K562 (cell line): Measurements from ENCODE around the gene TMA16. TPM values are rescaled to one million over a fixed set of nuclear protein-coding genes. Genes with fewer than 3 reads are reported as not detected.

Experiments
- ATAC-seq: fragments of 200-7000 bp; cut with Tn5 transposase; 3 replicates; pipeline ENCODE4 v1.9.1; 2020; ENCODE audit warnings: moderate library complexity
- BruUV-seq: library from RNA; stranded (reverse); fragments of 400-500 nt; replicated peaks from 2 replicates; lab custom pipeline; 2021; lab: Mats Ljungman, UMichigan
- CTCF ChIA-PET: fragments of 300-600 bp; formaldehyde crosslinking; extraction: SDS; loops from one replicate; lab custom pipeline; 2021; ENCODE audit warnings: low intra/inter-chr PET ratio; lab: Yijun Ruan, JAX
- POLR2A ChIA-PET: fragments of 300-600, 350-650 bp; sonication (Branson Sonifier 250); formaldehyde crosslinking; extraction: SDS; loops from one replicate; lab custom pipeline; 2021; ENCODE audit warnings: antibody characterized with exemption, inconsistent platforms; lab: Yijun Ruan, JAX
- DNase-seq, 4 experiments: peaks; one replicate each; pipeline versions ENCODE4 v3.0.0 to v3.0.0-alpha.2; 2011 to 2018; ENCODE audit warnings: low spot score in 3 of 4, mixed read lengths in 3 of 4; ENCODE audit errors: extremely low read depth in 1 of 4
- FAIRE-seq: peaks from 2 replicates; lab custom pipeline; 2011; peaks lifted over from hg19 to GRCh38; lab: Jason Lieb, UNC
- H2AFZ ChIP-seq: 2 replicates; pipeline ENCODE4 v1.6.0; 2011; ENCODE audit warnings: low read depth, low read length, control low read depth, inconsistent platforms
- H3K27ac ChIP-seq: fragments of 200-600 bp; 3 replicates; pipeline ENCODE4 v1.8.0; 2011; ENCODE audit warnings: low read depth, mild to moderate bottlenecking, control low read depth, inconsistent platforms, low read length, moderate library complexity, mixed read lengths; ENCODE audit errors: extremely low read depth
- H3K27me3 ChIP-seq, 2 experiments: fragments of 300-600 bp in 1 of 2; 2 replicates in 1 of 2; 3 replicates in 1 of 2; pipeline versions ENCODE4 v1.6.0 to v1.8.0; 2011; ENCODE audit warnings: inconsistent platforms in 2 of 2, low read length in 2 of 2, mild to moderate bottlenecking in 1 of 2, mixed read lengths in 1 of 2, moderate library complexity in 1 of 2; ENCODE audit not compliant: control insufficient read depth in 2 of 2, insufficient read depth in 2 of 2
- H3K36me3 ChIP-seq: fragments of 300-600 bp; 3 replicates; pipeline ENCODE4 v1.8.0; 2011; ENCODE audit warnings: mild to moderate bottlenecking, low read length, inconsistent platforms; ENCODE audit not compliant: control insufficient read depth, insufficient read depth
- H3K4me1 ChIP-seq, 2 experiments: fragments of 200-600 bp in 1 of 2; replicated peaks in 1 of 2; 2 replicates in 1 of 2; 3 replicates in 1 of 2; pipeline versions ENCODE4 v1.5.1 to v1.8.0; 2011; ENCODE audit warnings: inconsistent platforms in 2 of 2, low read length in 2 of 2, mild to moderate bottlenecking in 1 of 2, mixed read lengths in 1 of 2, moderate library complexity in 1 of 2; ENCODE audit not compliant: control insufficient read depth in 2 of 2, insufficient read depth in 2 of 2
- H3K4me2 ChIP-seq: 2 replicates; pipeline ENCODE4 v1.6.1; 2011; ENCODE audit warnings: low read length, control low read depth, inconsistent platforms, mixed read lengths; ENCODE audit not compliant: insufficient read depth
- H3K4me3 ChIP-seq: fragments of 200-600 bp; sonication (generic), shearing (Covaris generic); 2 replicates; pipeline ENCODE4 v1.5.1; 2016; ENCODE audit warnings: control low read depth, inconsistent platforms
- H3K79me2 ChIP-seq: fragments of 200-600 bp; 3 replicates; pipeline ENCODE4 v1.8.0; 2011; ENCODE audit warnings: low read length, inconsistent platforms; ENCODE audit not compliant: control insufficient read depth, insufficient read depth
- H3K9ac ChIP-seq, 2 experiments: 2 replicates each; pipeline versions ENCODE4 v1.6.0 to v1.6.1; 2011; ENCODE audit warnings: low read depth in 2 of 2, low read length in 2 of 2, control low read depth in 1 of 2, inconsistent platforms in 1 of 2, mild to moderate bottlenecking in 1 of 2, mixed read lengths in 1 of 2; ENCODE audit not compliant: insufficient read depth in 1 of 2
- H3K9me1 ChIP-seq: one replicate; pipeline ENCODE4 v1.6.0; 2011; ENCODE audit warnings: inconsistent platforms, mild to moderate bottlenecking, low read length, moderate library complexity; ENCODE audit not compliant: control insufficient read depth, insufficient read depth
- H3K9me3 ChIP-seq: replicated peaks from 2 replicates; pipeline ENCODE4 v1.5.1; 2011; ENCODE audit warnings: low read depth, low read length, inconsistent platforms; ENCODE audit not compliant: control insufficient read depth, insufficient read depth
- H4K20me1 ChIP-seq: replicated peaks from 2 replicates; pipeline ENCODE4 v1.6.1; 2011; ENCODE audit warnings: low read length, inconsistent platforms, mixed read lengths; ENCODE audit not compliant: control insufficient read depth, insufficient read depth
- BACH1 ChIP-seq: fragments of 200-800 bp; sonication (Bioruptor generic); IDR thresholded peaks from 2 replicates; pipeline ENCODE4 v1.6.1; 2016; ENCODE audit warnings: missing genetic modification characterization, missing compliant biosample characterization
- GABPA ChIP-seq: fragments of 200-800 bp; sonication (Bioruptor generic); conservative IDR thresholded peaks from 2 replicates; pipeline ENCODE4 v1.6.1; 2016; ENCODE audit warnings: low read depth, missing genetic modification characterization, missing compliant biosample characterization
- GTF2B ChIP-seq: IDR thresholded peaks from 2 replicates; pipeline ENCODE4 v1.6.1; 2011; ENCODE audit not compliant: insufficient read length; ENCODE audit errors: extremely low read depth
- LCOR ChIP-seq: sonication (generic); formaldehyde crosslinking; IDR thresholded peaks from 2 replicates; pipeline ENCODE4 v1.8.0; 2022; ENCODE audit warnings: mild to moderate bottlenecking, missing genetic modification reagents
- VEZF1 ChIP-seq: fragments of 200-800 bp; sonication (Bioruptor generic); IDR thresholded peaks from 2 replicates; pipeline ENCODE4 v1.6.1; 2017; ENCODE audit warnings: missing genetic modification characterization, missing compliant biosample characterization
- ZC3H8 ChIP-seq: fragments of 450-650 bp; IDR thresholded peaks from 2 replicates; pipeline ENCODE4 v1.6.1; 2017
- WGBS: fragments of 100-300 bp; shearing (Covaris generic); methylation state at CpG from one replicate; pipeline ENCODE4 v1.1.6; 2016; ENCODE audit warnings: low coverage, mixed read lengths; ENCODE audit not compliant: insufficient coverage; ENCODE audit errors: missing lambda C conversion rate; 5-methylcytosine and 5-hydroxymethylcytosine counted together
- in situ Hi-C: fragments of 300-500 bp; cut with MboI; formaldehyde crosslinking; loops from 4 replicates; pipeline ENCODE4 v1.15.0; 2018; ENCODE audit warnings: inconsistent platforms, mixed read lengths
- intact Hi-C: fragments of 100-400 bp; cut with micrococcal nuclease; formaldehyde crosslinking; loops from 2 replicates; pipeline ENCODE4 v1.14.2; 2022
- polyA plus RNA-seq, 8 experiments: library from polyadenylated mRNA; depleted of rRNA in 4 of 8; stranded (reverse) in 5 of 8; unstranded in 3 of 8; fragments of >200 nt; fragmentation: Nextera tagmentation in 2 of 8; fragmentation: Illumina TruSeq in 1 of 8; extraction: Ambion mirVana in 2 of 8; extraction: Trizol in 1 of 8; gene quantifications; 2 replicates each; pipeline versions ENCODE4 v1.2.1 to v1.2.3, GENCODE V29; 2011 to 2014; ENCODE audit warnings: inconsistent platforms in 1 of 8, missing spikeins in 1 of 8
- total RNA-seq, 7 experiments: library from RNA; depleted of rRNA in 6 of 7; stranded (reverse); fragments of >200 nt in 6 of 7; fragmentation: Illumina TruSeq in 2 of 7; extraction: Trizol in 2 of 7; gene quantifications; 2 replicates each; pipeline versions ENCODE4 v1.2.1 to v1.2.3, GENCODE V29; 2011 to 2021; ENCODE audit warnings: low replicate concordance in 1 of 7

The TMA16 gene
- total and polyA plus RNA-seq, 9 of the 15 experiments (the other 6 are each of a cell fraction or from before 2014, with no cell fraction given): 27.7 to 74.8 (median 66.6) TPM

DNA sequence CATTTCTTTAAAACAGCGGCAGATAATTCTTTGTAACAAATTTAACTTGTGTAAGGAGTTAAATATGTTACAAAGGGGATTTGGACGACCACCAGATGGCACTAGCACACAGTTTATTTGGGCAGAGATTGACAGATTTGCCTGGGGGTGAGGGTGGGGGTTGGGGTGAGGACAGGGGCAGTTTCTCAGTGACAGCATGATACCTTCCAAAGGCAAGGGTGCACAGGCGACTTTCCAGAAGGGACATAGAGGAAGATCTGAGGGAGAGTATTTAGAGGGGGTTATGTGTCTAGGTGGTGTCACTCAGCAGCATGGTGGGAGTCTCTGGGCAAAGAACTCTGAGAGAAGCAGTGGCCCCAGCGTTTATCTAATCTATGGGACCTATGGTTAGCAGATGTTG lies 9.6 kb upstream of the TMA16 start (continued):
- TF ChIP-seq VEZF1 (CRISPR knock-in tag) (peak; percentile 69), LCOR (CRISPR knock-in tag) (0 out of 2 replicates have a peak, but pooled peaks have one; percentile 28)

DNA sequence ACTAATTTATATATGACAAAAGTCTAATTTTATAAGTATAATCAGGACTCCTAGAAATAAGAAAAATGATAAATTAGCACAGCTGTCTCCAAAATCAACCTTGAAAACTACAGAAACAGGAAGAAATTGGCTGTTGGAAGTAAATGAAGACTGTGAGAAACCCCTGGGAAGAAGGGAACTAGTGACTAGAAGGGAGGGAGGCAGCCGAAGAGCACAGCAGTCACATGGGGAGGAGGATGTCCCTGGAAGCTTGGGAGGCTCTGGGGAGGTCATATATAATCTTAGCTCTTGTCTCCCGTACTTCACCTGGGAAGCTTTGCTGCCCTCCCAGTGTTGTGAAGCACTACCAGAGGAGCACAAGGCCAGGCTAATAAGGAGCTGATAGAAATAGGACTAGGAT lies 8.9 kb upstream of the TMA16 start:
- ChIA-PET CTCF (interaction anchor here (0.5 to 2.8 kb wide), 5 partner anchors 56 to 372 kb away, joined by 3 to 30 read pairs (median 6); no protein-coding TSS in a partner anchor), POLR2A (interaction anchor here (0.7 to 1.4 kb wide), 2 partner anchors 9 to 37 kb away, joined by 3 to 5 read pairs; partner anchors contain the start of gene TMA16)
- H4K20me1 ChIP-seq: no peaks in the 10 kb centered on the region
- H3K9me3 ChIP-seq: no peaks in the 10 kb centered on the region; the same call in 1 of the 2 replicates
- H3K9me1 ChIP-seq: no peaks in the 10 kb centered on the region
- no TSS peak for BruUV-seq
- H3K9ac ChIP-seq: no peak overlapping the region
- peaks cover 0 to 2% of the 10 kb centered on the region in 2 experiments; a peak in 1 of 5 replicates for H3K4me1 ChIP-seq
- FAIRE-seq: no peak
- no peaks in the 10 kb centered on the region for H3K27me3 ChIP-seq
- WGBS: 20% methylated on average over 1 of the region's 2 CpGs
- H3K4me3 ChIP-seq: no peak overlapping the region
- no peaks in the 10 kb centered on the region for H3K79me2 ChIP-seq
- H3K4me2 ChIP-seq: no peak overlapping the region
- H2AFZ ChIP-seq: peak overlapping the region; percentile 9; the same call in 1 of the 2 replicates
- TF ChIP-seq ZC3H8 (no peak), GABPA (tag) (no peak), BACH1 (tag) (no peak), GTF2B (no peak)
- TF ChIP-seq, all 486 proteins: peak for 0
- ATAC-seq (no peak), DNase-seq (no peak)
- Histone ChIP-seq H3K36me3 (no peaks in the 10 kb centered on the region), H3K27ac (no peak overlapping the region)
- in situ Hi-C loops: no loop called here
- intact Hi-C loops: loop anchor here (2.0 kb wide), 1 partner anchor 195 kb away; no protein-coding TSS in a partner anchor
